ENCODE results near the gene KSR2.

The KSR2 gene

DNA sequence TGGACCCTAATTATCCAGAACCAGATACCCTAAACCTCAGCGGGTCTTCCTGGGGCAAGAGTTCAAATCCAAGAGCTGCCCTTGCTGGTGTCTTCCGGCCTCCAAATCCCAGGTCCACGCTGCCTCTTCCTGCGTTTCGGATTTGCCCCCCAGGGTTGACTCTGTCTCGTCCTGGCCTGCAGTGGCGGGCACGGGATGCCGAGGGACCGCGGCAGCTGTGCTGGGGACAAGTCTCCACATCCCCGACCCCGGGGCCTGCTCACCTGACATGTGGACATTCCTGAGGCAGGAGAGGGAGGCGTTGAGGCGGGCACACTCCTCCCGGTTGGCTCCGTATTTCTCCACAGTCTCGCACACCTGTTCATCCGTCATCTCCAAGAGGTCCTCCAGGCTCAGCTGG is 113.6 kb downstream of the KSR2 start:
- no peak for DNase-seq

DNA sequence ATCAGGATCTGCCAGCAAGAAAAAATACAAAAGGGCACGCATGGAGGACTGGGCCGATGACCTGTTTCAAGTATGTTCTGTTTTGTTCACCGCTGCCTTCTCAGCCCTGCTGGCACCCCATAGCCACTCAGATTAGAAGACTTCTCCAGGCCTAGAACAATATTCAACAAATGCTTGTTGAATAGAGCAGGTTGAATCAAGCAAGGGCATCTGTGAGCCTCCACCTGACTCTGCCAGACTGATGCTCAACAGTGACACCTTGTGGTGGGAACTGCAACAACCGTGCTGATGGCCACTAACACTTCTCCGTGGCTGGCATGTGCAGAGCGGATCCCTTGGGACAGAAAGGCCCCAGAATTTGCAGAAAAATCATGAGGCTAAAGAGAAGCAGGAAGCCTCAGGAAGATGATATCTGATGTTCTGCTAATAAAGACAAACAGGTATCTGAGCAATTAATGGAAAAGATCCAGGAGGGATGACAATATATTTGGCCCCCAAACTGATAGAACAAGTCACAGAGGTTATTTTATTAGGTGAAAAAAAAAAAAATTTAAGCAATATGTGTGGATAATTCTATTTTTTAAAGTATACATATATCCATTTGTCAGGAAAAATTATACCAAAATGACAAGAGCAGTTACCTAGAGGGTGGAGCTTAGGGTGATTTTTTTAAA is 114.3 kb downstream of the KSR2 start:
- peak in 2 of 5 experiments; percentile 20 to 50 for DNase-seq

DNA sequence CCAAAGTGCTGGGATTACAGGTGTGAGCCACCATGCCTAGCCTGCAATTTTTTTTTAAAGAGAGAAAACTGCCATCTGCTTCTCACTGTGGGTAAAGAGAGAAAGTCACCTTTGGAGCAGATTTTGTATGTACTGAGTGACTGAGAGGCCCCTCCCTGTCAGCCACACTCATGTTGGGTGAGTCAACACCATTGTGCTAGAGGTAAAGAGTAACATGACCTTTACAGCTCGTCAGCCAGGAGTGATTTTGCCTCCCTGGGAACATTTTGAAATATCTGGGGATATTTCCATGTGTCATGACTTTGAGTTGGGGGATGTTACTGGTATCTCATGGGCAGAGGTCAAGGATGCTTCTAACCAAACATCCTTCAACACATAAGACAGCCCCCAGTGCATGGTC is 115.2 kb downstream of the KSR2 start:
- no peak for DNase-seq

DNA sequence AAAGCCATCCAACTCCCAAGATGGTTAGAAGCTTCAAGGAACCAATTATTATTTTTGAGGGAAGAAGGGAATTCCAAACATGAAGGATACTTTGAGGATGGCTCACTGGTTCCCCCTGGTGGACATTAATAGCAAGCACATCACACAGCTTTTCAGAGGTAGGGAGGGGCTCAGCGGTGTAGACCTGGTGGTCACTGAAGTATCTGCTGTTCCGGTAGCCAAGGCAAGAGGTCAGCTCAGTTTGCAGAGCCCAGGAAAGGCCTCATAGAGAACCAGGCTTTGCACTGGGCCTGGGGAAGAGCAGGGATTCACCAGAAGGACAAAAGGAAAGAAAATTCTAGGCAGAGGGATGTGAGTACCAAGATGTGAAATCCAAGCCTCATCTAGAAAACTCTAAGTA is 118.7 kb downstream of the KSR2 start:
- DNase-seq, result peak in 1 of 5 experiments; percentile 4

DNA sequence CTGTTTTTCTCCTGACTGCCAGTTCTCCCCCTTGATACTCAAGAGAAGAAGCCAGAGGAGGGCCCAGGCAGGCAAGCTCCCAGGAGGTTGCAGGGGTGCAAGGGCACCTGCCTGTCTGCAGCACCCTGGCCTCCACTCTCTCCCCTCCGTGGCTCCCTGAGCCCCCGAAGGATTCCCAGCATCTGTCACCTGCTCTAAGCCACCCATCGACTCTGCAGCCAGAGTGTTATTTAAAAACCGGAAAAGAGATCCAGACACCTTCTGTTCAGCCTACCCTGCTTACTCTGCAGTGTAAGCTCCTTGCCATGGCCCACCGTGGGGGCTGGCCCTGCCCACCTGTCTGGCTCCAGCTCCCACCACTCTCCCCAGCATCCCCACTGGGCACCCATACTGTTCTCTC is 121.4 kb downstream of the KSR2 start:
- DNase-seq, result no peak

DNA sequence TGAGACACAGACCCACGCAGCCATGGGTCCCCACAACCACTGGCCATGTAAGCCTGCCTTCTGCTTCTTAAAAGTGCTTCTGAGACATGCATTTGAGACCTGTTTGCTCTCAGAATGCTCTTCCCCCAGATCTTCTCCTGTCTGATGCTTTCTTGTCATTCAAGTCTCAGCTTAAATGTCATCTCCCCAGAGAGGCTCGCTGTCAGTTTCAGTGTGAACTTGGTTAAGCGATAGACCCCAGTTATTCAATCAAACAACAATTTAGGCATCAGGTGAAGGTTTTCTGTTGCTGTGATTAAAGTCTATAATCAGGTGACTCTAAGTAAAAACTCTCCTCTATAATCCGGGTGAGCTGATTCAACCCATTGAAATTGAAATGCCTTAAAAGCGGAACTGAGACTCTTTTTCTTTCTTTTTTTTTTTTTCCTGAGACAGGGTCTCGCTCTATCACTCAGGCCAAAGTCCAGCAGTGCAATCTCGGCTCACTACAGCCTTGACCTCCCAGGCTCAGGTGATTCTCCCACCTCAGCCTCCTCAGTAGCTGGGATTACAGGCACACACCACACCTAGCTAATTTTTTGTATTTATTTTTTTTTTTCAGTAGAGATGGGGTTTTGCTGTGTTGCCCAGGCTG is 123.4 kb downstream of the KSR2 start:
- no peak for DNase-seq

DNA sequence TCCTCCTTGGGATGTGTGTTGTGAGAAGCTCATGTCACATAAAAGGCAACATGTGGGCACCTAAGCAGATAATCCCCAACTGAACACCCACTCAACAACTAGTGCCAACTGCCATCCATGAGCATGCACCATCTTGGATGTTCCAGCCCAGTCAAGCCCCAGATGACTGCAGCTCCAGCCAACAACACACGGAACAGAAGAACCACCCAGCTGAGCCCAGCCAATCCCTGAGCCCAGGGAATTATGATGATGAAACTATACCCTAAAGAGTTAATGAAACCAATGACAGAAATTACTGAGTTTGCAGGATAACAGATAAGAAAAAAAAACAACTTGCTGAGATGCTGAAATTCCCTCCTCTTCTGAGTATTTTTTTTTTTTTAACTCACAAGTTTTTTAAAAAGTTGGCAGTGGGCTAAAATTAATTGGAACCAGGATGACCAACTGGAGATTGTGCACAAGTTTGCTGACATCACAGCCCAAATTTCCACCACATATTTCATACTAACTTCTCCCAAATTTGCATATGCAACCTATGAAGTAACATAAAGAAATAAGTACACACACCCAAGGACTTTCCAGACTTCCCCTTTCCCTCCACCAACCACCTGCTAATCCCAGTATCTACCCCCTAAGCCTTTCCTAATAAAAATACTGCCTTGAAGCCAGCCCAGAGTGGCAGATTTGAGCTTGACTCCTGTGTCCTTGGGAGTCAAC is 124.5 kb downstream of the KSR2 start:
- DNase-seq, result no peak

DNA sequence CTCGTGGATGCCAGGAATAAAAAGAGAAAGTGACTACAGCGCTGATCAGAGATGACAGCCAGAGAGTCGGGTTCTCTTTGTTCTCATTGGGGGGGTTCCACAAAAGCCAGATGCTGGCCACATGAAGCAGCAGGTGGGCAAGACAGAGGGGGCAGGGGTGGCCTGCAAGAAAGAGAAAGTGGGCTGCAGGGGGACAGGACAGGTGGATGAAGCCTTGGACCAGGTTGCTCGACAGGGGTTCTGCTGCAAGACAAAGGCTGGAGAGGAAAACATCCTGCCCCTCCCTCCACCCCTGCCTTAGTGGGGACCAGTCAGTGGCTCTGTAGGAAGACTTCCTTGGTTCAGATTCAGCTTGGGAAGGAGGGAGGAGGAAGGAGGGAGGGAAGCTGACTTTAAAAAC is 126.2 kb downstream of the KSR2 start:
- DNase-seq, result no peak

DNA sequence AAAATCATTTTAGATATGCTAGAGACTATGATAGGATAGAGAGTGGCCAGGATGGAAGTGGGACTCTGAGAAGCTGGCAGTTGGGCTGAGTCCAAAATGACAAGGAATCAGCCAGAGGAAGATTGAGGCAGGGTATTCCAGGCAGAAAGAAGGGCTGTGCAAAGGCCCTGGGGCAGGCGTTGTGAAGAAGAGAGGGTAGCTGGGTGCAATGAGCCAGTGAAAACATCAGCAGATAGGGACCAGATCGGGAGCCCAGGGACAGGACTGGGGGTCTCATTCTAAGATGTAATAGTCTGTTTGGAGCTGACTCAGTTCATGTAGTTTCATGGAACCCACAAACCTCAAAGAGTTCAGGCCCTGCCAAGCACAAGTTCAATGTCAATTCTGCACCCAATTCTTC is 126.6 kb downstream of the KSR2 start:
- DNase-seq, result peak in 1 of 5 experiments; percentile 5

DNA sequence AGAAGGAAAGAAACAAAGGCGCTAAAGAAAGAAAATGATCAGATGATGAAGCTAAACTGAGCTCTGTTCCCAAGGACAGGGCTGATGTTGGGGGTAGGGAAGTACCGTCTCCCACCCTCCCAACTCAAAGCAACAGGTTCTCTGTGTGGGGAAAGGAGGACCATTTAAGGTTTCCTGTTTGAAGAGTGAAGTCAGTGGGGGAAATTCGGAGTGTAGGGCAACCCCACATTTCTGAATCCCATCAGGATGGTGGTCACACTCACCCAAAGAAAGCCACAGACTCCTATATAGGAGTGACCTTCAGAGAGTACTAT is 131.1 kb downstream of the KSR2 start:
- no peak for DNase-seq

DNA sequence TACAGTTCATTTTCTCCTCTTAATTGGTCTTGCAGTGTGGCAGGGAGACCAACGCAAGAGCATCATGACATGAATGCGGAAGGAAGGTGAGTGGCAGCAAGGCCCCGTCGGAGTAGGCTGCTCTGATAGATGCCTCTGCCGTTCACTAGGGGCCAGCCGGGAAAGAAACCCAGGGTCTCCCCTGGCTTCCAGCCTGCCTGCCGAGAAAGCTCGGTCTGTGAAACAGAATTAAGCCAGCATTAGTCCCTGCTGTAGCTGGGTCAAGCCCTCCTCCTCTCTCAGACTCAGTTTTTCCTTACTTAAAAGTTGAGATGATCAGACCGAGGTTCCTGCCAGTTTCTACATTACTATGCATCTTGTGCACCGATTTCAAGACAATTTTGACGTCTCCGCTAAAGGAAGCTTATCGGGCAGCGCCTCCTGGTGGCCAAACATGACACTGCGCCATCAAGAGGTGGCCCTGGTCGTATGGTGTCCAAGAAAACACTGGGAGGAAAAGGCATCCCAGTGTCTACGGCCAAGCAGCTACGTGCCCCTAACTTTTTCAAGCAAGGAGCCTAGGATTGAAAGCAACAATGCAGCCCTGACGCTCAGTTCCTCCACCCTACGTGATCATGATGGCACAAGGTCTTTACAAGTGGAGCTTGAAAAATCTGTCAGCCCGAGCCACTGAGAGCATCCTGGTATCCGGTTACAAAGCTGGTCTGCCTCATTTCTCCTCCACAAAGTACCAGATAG is 131.6 kb downstream of the KSR2 start:
- DNase-seq, result peak; percentile 2 to 69 (median 55)

DNA sequence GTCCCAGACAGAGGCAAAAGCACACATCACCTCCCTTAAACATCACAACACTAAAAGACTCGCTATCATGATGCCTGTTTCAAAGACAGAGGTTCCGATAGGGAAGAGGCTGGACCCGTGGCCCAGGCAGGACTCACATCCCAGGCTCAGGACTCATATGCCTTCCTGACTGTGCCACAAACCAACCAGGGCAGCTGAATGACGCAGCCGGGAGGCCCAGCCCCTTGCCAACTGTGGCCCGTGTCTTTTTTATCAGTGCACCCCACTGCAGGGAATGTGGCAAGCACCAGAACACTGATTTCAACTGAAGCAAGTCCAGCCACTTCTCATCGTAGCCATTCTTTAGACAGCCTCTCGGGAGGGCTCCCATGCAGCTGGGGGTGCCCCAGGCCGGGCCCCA is 132.3 kb downstream of the KSR2 start:
- DNase-seq, result no peak

DNA sequence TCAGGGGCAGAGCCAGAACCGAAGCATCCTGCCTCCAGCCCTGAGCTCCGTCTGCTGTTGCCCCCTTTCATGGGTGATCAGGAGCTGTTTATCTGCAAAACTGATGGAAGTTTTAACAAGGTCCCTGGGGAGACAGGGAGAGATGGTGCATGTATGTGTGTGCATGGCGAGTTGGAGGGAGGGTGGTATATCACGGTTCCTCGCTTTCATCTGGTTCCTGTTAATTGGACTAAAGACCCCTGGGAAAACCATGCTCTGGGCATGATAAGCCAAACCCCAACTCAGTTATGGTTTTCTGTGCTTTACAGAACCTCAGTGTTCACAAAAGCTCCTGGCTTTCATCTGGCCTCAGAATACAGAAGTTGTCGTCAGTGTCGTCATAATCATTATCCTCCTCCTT is 133.6 kb downstream of the KSR2 start:
- no peak for DNase-seq

DNA sequence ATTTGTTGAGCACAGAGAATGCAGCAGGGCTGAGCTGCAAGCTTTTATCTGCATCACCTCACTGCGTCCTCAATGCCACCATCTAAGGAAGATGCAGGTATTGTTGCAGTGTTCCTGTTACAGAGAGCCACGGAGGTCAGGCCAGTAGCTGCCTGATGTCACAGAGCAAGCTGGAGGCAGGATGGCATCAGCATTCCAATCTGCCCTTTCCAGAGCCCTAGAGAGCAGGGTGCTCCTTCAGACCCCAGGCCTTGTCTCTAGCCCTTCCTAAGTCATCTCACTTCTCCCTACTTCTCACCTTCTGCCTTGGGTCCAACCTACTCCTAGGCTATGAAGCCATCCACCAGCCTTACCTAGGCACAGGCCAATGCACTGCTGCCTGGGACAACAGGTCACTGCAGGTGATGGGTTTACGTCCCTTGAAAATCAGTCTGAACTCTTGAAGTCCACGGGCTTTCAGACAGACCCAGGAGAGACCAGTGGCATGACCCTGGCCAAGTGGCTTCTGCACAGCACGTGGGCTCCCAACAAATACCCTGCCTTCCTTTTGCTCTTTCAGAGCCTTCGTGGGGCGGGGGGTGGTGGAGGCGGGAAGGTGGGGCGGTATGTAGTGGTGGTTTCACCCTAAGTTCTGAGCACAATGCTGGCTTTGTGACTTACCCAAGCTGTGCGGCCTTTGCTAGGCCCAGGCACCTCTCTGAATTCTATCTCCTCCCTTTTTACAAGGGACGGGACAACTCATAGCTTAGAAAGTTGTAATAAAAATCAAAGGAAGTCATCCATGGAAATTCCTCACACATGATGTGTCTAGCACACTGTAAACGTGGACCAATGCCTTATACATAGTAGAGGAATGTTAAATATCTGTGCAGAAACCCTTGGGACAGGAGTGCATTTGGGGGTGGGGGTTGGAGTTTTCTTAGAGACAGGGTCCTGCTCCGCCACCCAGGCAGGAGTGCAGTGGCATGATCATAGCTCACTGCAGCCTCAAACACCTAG is 136.0 kb downstream of the KSR2 start:
- DNase-seq, result no peak

DNA sequence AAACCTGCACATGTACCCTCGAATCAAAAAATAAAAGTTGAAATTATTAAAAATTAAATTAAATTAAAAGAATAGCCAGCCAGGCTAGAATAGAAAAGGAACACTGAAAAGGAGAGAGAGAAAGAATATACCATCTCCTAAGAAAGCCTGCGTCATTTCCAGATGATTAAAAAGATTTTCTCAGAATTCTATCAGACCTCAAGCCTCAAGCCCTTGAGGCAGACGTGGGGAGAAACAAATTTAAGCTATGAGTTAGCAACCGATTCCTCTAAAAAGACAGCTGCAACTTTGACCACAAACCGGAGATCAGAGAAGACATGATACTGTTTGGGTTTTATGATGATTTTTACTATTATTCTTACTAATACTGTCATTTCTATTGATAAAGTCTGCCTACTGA is 138.3 kb downstream of the KSR2 start:
- DNase-seq, result peak in 1 of 5 experiments; percentile 38

DNA sequence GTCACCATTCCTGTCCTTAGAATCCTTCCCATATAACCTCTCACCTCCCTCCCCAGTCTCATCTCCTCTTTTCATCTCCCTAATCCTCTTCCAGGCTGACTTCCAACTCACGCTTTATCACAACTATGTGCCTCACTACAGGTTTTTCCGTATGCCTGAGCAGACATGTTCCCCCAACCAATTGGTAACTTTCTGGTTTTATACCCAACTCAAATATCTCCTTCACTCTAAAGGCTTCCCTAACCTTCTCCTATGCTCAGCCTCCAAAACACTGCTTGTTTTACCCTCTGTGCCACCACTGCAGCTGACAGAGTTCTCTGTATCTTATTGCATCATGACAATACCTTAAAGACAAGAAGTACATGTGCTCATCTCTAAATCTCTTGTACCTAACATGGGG is 139.7 kb downstream of the KSR2 start:
- no peak for DNase-seq

DNA sequence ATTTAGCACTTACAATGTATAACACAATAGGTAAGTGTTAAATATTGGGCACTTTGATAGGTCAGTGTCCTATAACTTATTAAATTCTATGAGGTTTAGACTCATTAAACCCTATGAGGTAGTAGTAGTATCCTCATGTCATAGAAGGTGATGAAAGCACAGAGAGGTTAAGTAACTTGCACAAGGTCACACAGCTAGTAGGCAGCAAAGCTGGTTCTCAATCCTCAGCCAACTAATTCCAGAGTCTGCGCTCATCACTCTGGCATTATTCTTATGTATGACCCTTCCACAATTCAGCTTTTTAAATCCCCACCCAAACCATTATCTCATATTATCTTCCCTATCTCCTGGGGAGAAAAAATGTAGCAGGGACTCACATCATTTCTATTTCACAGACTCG is 141.1 kb downstream of the KSR2 start:
- no peak for DNase-seq

DNA sequence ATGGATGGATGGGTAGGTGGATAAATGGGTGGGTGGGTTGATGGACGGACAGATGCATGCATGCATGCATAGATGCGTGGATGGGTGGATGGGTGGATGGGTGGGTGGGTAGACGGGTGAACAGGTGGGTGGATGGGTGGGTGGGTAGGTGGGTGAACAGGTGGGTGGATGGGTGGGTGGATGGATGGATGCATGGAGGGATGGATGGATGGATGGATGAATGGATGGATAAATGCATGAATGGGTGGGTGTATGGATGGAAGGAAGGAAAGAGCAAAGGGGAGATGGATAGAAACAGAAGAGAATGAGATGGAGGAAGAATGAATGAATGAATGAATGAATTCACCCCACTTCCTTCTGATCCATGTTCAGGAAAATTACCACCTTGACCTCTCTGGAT is 143.0 kb downstream of the KSR2 start:
- DNase-seq, result no peak

DNA sequence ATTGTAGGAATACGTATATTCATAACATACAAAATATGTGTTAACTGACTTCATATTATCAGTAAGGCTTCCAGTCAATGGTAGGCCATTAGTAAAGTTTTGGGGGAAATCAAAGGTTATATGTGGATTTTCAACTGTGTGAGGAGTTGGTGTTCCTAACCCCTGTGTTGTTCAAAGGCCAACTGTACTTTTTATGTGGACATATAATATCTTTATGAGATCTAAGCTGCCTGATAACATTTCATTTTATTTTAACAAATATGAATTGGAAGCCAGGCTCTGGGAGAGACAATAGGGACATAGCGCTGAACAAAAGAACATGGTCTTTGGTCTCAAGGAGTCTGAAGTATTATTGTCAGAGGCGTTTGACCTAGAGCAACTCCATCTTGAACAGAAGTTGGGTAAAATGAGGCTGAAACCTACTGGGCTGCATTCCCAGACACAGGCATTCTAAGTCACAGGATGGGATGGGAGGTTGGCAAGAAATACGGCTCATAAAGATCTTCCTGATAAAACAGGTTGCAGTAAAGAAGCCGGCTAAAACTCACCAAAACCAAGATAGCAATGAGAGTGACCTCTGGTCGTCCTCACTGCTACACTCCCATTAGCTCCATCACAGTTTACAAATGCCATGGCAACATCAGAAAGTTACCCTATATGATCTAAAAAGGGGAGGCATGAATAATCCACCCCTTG is 147.2 kb downstream of the KSR2 start:
- no peak for DNase-seq

DNA sequence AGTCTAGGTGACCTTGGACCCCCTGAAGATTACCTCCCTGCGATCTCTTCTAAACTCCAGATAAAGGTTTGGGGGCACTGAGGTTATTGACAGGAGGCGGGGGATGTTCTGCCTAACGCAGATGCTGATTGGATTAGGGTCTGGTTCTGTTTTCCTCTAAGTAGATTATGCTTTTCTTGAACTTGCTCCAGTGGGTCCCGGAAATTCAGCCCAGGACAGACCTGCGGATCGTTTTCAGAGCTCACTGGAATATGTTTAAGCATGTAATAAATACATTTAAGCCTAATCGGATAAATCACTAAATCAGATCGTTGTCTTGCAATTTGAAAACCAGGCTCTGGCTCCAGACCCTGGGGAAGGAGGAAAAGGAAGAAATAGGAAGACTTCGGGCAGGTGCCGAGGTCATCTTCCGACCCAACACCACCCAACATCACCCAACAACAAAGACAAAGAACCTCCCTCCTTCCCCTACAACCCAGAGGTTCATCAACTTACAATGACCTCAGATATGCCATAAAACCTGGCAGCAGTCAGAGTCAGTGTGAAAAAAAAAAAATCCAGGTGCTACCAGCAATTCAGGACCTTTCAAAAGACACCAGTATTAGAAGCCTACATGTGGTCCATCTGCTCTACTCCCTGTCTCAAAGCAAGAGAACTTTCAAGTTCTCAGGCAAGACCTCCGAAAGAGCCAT is 148.4 kb downstream of the KSR2 start:
- no peak for DNase-seq

DNA sequence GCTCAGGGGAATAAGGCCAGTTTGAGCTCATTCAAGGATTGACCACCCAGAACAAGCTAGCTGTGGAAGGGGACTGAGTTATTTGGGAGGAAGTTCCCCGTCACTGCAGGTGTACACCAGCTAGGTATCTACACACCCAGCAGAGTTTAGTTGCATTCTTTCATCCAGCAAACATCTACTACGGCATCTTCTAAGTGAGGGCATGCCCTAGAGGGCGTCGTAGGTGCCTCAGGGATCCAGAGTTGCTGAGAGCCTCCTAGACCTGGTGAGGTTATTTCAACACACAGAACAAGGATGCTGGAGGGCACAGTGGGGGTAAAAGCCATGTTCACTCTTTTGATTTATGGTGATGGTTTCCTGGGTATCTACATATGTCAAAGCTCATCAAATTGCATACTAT is 149.6 kb downstream of the KSR2 start:
- DNase-seq, result no peak
